IMR-90 (cell line): ENCODE data around the gene RNF114. TPM values are rescaled to one million over a fixed set of nuclear protein-coding genes. Genes with fewer than 3 reads are reported as not detected.

ENCODE experiments used
- ATAC-seq: fragments of 200-7000 bp; cut with Tn5 transposase; 2 replicates; pipeline ENCODE4 v1.9.1; 2020; ENCODE audit warnings: low read depth, mild to moderate bottlenecking, moderate library complexity
- BruUV-seq: library from RNA; stranded (reverse); fragments of 400-500 nt; replicated peaks from 2 replicates; lab custom pipeline; 2021; lab: Mats Ljungman, UMichigan
- CTCF ChIA-PET: fragments of 300-600 bp; formaldehyde crosslinking; extraction: SDS; loops from one replicate; lab custom pipeline; 2021; ENCODE audit warnings: antibody characterized with exemption; lab: Yijun Ruan, JAX
- POLR2A ChIA-PET: fragments of 300-600 bp; sonication (Branson Sonifier 250); formaldehyde crosslinking; loops from one replicate; lab custom pipeline; 2022; ENCODE audit warnings: antibody characterized with exemption; ENCODE audit not compliant: unreplicated experiment; lab: Charles Lee
- DNase-seq: peaks from one replicate; pipeline ENCODE4 v3.0.0; 2013
- H2AFZ ChIP-seq: replicated peaks from 2 replicates; pipeline ENCODE3; 2013; ENCODE audit warnings: low read length, mild to moderate bottlenecking; ENCODE audit not compliant: poor library complexity
- H2AK5ac ChIP-seq: 2 replicates; pipeline ENCODE4 v1.6.1; 2013; ENCODE audit warnings: low read depth, low read length, inconsistent platforms
- H2AK9ac ChIP-seq: replicated peaks from 2 replicates; pipeline ENCODE3; 2013; ENCODE audit warnings: mild to moderate bottlenecking, low read depth, low read length, moderate library complexity; ENCODE audit not compliant: poor library complexity
- H2BK120ac ChIP-seq: 2 replicates; pipeline ENCODE4 v1.6.1; 2013; ENCODE audit warnings: low read depth, low read length, inconsistent platforms
- H2BK15ac ChIP-seq: 3 replicates; pipeline ENCODE4 v1.6.1; 2013; ENCODE audit warnings: low read depth, low read length, inconsistent platforms
- H2BK20ac ChIP-seq: 2 replicates; pipeline ENCODE4 v1.6.1; 2013; ENCODE audit warnings: low read depth, mild to moderate bottlenecking, inconsistent platforms, low read length, moderate library complexity
- H2BK5ac ChIP-seq: 2 replicates; pipeline ENCODE4 v1.6.1; 2013; ENCODE audit warnings: mild to moderate bottlenecking, low read depth, low read length, inconsistent platforms; ENCODE audit not compliant: poor library complexity, severe bottlenecking
- H3K14ac ChIP-seq: replicated peaks from 2 replicates; pipeline ENCODE4 v1.6.1; 2013; ENCODE audit warnings: low read depth, low read length, inconsistent platforms
- H3K18ac ChIP-seq: 2 replicates; pipeline ENCODE4 v1.6.1; 2013; ENCODE audit warnings: low read depth, low read length, control low read depth
- H3K23ac ChIP-seq: 2 replicates; pipeline ENCODE4 v1.6.1; 2013; ENCODE audit warnings: low read depth, low read length, inconsistent platforms
- H3K27ac ChIP-seq: 2 replicates; pipeline ENCODE4 v1.5.1; 2013; ENCODE audit warnings: mild to moderate bottlenecking, control low read depth, low read length; ENCODE audit not compliant: insufficient read depth
- H3K27me3 ChIP-seq: 2 replicates; pipeline ENCODE4 v1.6.1; 2013; ENCODE audit warnings: low read length; ENCODE audit not compliant: control insufficient read depth, insufficient read depth
- H3K36me3 ChIP-seq: 2 replicates; pipeline ENCODE4 v1.6.1; 2013; ENCODE audit warnings: low read length, mixed read lengths; ENCODE audit not compliant: control insufficient read depth, insufficient read depth
- H3K4ac ChIP-seq: 2 replicates; pipeline ENCODE4 v1.6.1; 2013; ENCODE audit warnings: low read depth, low read length, inconsistent platforms
- H3K4me1 ChIP-seq: 2 replicates; pipeline ENCODE4 v1.6.1; 2013; ENCODE audit warnings: low read length, mixed read lengths; ENCODE audit not compliant: control insufficient read depth, insufficient read depth
- H3K4me2 ChIP-seq: 2 replicates; pipeline ENCODE4 v1.6.1; 2013; ENCODE audit warnings: low read depth, mild to moderate bottlenecking, control low read depth, low read length, moderate library complexity
- H3K4me3 ChIP-seq: 2 replicates; pipeline ENCODE4 v1.5.1; 2013; ENCODE audit warnings: low read depth, mild to moderate bottlenecking, control low read depth, low read length, moderate library complexity; ENCODE audit not compliant: insufficient read depth
- H3K56ac ChIP-seq: 2 replicates; pipeline ENCODE4 v1.6.1; 2013; ENCODE audit warnings: low read length, inconsistent platforms; ENCODE audit not compliant: insufficient read depth; ENCODE audit errors: extremely low read depth
- H3K79me1 ChIP-seq, 2 experiments: 2 replicates each; pipeline ENCODE4 v1.6.1; 2013; ENCODE audit warnings: low read length in 2 of 2, inconsistent platforms in 1 of 2, low read depth in 1 of 2
- H3K9ac ChIP-seq: 2 replicates; pipeline ENCODE4 v1.6.1; 2013; ENCODE audit warnings: low read depth, low read length, control low read depth
- H3K9me1 ChIP-seq: 2 replicates; pipeline ENCODE4 v1.6.1; 2013; ENCODE audit warnings: low read length, inconsistent platforms; ENCODE audit not compliant: insufficient read depth
- H3K9me3 ChIP-seq: 2 replicates; pipeline ENCODE4 v1.6.1; 2013; ENCODE audit warnings: low read length; ENCODE audit not compliant: control insufficient read depth, insufficient read depth
- H4K20me1 ChIP-seq: 2 replicates; pipeline ENCODE4 v1.6.1; 2013; ENCODE audit warnings: low read length, inconsistent platforms; ENCODE audit not compliant: insufficient read depth
- H4K5ac ChIP-seq: 2 replicates; pipeline ENCODE4 v1.6.1; 2013; ENCODE audit warnings: mild to moderate bottlenecking, low read depth, low read length, control low read depth
- H4K8ac ChIP-seq, 2 experiments: 2 replicates each; pipeline ENCODE4 v1.6.1; 2013; ENCODE audit warnings: low read depth in 2 of 2, low read length in 2 of 2, control low read depth in 1 of 2, inconsistent platforms in 1 of 2
- H4K91ac ChIP-seq: 2 replicates; pipeline ENCODE4 v1.6.1; 2013; ENCODE audit warnings: low read depth, low read length, inconsistent platforms; ENCODE audit not compliant: insufficient read depth
- CEBPB ChIP-seq: IDR thresholded peaks from 2 replicates; pipeline ENCODE4 v1.6.1; 2012; ENCODE audit warnings: low read depth, low read length, improper control_type of control experiment
- CHD1 ChIP-seq: IDR thresholded peaks from 2 replicates; pipeline ENCODE4 v1.6.1; 2012; ENCODE audit warnings: low read depth, low read length, improper control_type of control experiment
- CTCF ChIP-seq: conservative IDR thresholded peaks from 2 replicates; pipeline ENCODE4 v1.5.1; 2012; ENCODE audit warnings: mild to moderate bottlenecking, low read depth, low read length, improper control_type of control experiment
- ELK1 ChIP-seq: fragments of 150-350 bp; IDR thresholded peaks from 2 replicates; pipeline ENCODE4 v1.6.1; 2016; ENCODE audit warnings: low read depth, mild to moderate bottlenecking, low read length, moderate library complexity, borderline replicate concordance
- FOS ChIP-seq: fragments of 150-350 bp; IDR thresholded peaks from 2 replicates; pipeline ENCODE4 v1.6.1; 2016; ENCODE audit warnings: low read depth, low read length
- MAFK ChIP-seq: IDR thresholded peaks from 2 replicates; pipeline ENCODE4 v1.6.1; 2012; ENCODE audit warnings: low read depth, low read length, improper control_type of control experiment
- MAZ ChIP-seq: IDR thresholded peaks from 2 replicates; pipeline ENCODE4 v1.6.1; 2012; ENCODE audit warnings: low read depth, mild to moderate bottlenecking, low read length, improper control_type of control experiment, moderate library complexity, borderline replicate concordance
- NFE2L2 ChIP-seq: fragments of 150-350 bp; IDR thresholded peaks from 2 replicates; pipeline ENCODE4 v1.6.1; 2016; ENCODE audit warnings: low read depth, mild to moderate bottlenecking, low read length
- RAD21 ChIP-seq: IDR thresholded peaks from 2 replicates; pipeline ENCODE4 v1.6.1; 2012; ENCODE audit warnings: low read length, improper control_type of control experiment
- RCOR1 ChIP-seq: IDR thresholded peaks from 2 replicates; pipeline ENCODE4 v1.6.1; 2012; ENCODE audit warnings: mild to moderate bottlenecking, low read length, improper control_type of control experiment; ENCODE audit not compliant: insufficient replicate concordance
- RFX5 ChIP-seq: IDR thresholded peaks from 2 replicates; pipeline ENCODE4 v1.8.0; 2012; ENCODE audit warnings: low read depth, mild to moderate bottlenecking, low read length, moderate library complexity
- SMC3 ChIP-seq: fragments of 150-350 bp; IDR thresholded peaks from 2 replicates; pipeline ENCODE4 v1.6.1; 2016; ENCODE audit warnings: low read depth, mild to moderate bottlenecking, antibody characterized with exemption, low read length, moderate library complexity
- USF2 ChIP-seq: fragments of 150-350 bp; IDR thresholded peaks from 2 replicates; pipeline ENCODE4 v1.6.1; 2017; ENCODE audit warnings: mild to moderate bottlenecking, antibody characterized with exemption, low read length, low read depth
- WGBS, 2 experiments: methylation state at CpG; one replicate each; pipeline versions ENCODE4 v1.1.5 to v1.1.7; 2013; ENCODE audit warnings: missing lambda C conversion rate in 2 of 2; ENCODE audit not compliant: insufficient read length in 1 of 2; ENCODE audit errors: extremely low coverage in 2 of 2; 5-methylcytosine and 5-hydroxymethylcytosine counted together
- dilution Hi-C: fragments of 300-500 bp; cut with HindIII; formaldehyde crosslinking; loops from one replicate; pipeline ENCODE4 v1.14.3; 2018; ENCODE audit warnings: low sequenced_read_pairs; ENCODE audit not compliant: unreplicated experiment
- in situ Hi-C: fragments of 300-500 bp; cut with MboI; formaldehyde crosslinking; loops from 3 replicates; pipeline ENCODE4 v1.14.3; 2019; ENCODE audit warnings: low sequenced_read_pairs, inconsistent platforms, mixed read lengths
- intact Hi-C: fragments of 100-400 bp; cut with micrococcal nuclease; formaldehyde crosslinking; loops from 2 replicates; pipeline ENCODE4 v1.10.0; 2022
- polyA plus RNA-seq, 3 experiments: library from polyadenylated mRNA; depleted of rRNA; stranded (reverse); fragments of >200 nt; gene quantifications; 2 replicates each; pipeline ENCODE4 v1.2.3, GENCODE V29; 2012; ENCODE audit warnings: low replicate concordance in 1 of 3
- total RNA-seq: library from RNA; depleted of rRNA; stranded (reverse); fragments of >200 nt; gene quantifications from 2 replicates; pipeline ENCODE4 v1.2.3, GENCODE V29; 2012

Gene RNF114
- total and polyA plus RNA-seq, 2 of the 4 experiments (the other 2 are of a cell fraction) = 44.6 to 62.3 TPM

GRCh38 chr20:49887251-49888211 lies 48.7 kb upstream of the RNF114 start:
- Histone ChIP-seq H3K56ac (no peak overlapping the region), H3K14ac (no peak overlapping the region), H4K8ac (no peak overlapping the region), H3K9me3 (no peaks in the 10 kb centered on the region), H3K4me3 (no peak overlapping the region), H2BK120ac (no peak overlapping the region), H2BK5ac (no peak overlapping the region), H4K91ac (no peak overlapping the region), H4K5ac (no peak overlapping the region), H3K27me3 (no peaks in the 10 kb centered on the region), H3K4me1 (peaks cover 21% of the 10 kb centered on the region; the same call in 1 of the 2 replicates), H4K20me1 (0 out of 2 replicates have a peak, but pooled peaks cover 9% of the 10 kb centered on the region), H3K27ac (no peak overlapping the region), H2BK20ac (no peak overlapping the region), H2AFZ (no peak overlapping the region), H3K79me1 (peaks cover 0 to 2% of the 10 kb centered on the region in 2 experiments; a peak in 1 of 4 replicates), H3K9ac (no peak overlapping the region), H3K18ac (no peak overlapping the region), H3K36me3 (peaks cover 29% of the 10 kb centered on the region), H2AK5ac (no peak overlapping the region), H3K4ac (no peak overlapping the region), H3K9me1 (no peaks in the 10 kb centered on the region), H3K23ac (no peak overlapping the region), H2AK9ac (peak overlapping the region; percentile 68), H2BK15ac (no peak overlapping the region), H3K4me2 (no peak overlapping the region)
- peak; percentile 30; the same call in 1 of the 2 replicates for ATAC-seq
- ChIA-PET POLR2A (no interaction called here), CTCF (interaction anchor here (0.5 to 1.3 kb wide), 4 partner anchors 11 to 89 kb away, joined by 3 to 4 read pairs (median 3); no protein-coding TSS in a partner anchor)
- WGBS, 2 experiments = 79% methylated on average over 7 of the region's 32 CpGs; no CpG with 5 or more reads in 1 of the 2 experiments
- DNase-seq = peak; percentile 38
- no TSS peak for BruUV-seq
- in situ Hi-C loops = no loop called here
- intact Hi-C loops = loop anchor here (1.0 kb wide), 1 partner anchor 276 kb away; no protein-coding TSS in a partner anchor
- dilution Hi-C loops = no loop called here
- TF ChIP-seq CTCF = no peak
- no peak for TF ChIP-seq SMC3
- TF ChIP-seq RAD21 = no peak
- no peak for TF ChIP-seq RCOR1
- no peak for TF ChIP-seq CEBPB
- no peak for TF ChIP-seq CHD1
- no peak for TF ChIP-seq MAFK
- TF ChIP-seq MAZ = no peak
- TF ChIP-seq USF2 = no peak
- no peak for TF ChIP-seq FOS
- no peak for TF ChIP-seq NFE2L2
- no peak for TF ChIP-seq RFX5
- no peak for TF ChIP-seq ELK1
